ENCODE measurements around the gene DRAXIN.

DRAXIN gene

DNA sequence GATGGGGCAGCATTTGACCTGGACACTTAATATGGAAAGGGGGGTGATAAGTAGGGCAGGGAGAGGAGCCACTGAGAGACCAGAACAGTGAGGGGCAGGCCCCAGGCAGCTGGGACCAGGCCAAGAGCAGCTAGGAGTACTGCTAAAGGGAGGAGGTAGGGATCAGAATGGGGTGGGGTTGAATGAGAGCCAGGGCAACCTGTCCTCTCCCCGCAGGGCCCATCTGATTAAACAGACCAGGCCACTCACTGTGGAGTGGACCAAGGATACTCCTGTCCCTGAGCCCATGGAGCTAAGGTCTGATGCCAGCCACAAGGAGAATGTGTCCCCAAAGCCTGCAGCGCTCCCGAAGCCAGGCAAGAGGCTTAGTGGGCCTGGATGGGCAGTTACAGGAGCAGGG, 72.6 kb downstream of the DRAXIN start:
- no peak for DNase-seq (ENCODE audit: low spot score)

DNA sequence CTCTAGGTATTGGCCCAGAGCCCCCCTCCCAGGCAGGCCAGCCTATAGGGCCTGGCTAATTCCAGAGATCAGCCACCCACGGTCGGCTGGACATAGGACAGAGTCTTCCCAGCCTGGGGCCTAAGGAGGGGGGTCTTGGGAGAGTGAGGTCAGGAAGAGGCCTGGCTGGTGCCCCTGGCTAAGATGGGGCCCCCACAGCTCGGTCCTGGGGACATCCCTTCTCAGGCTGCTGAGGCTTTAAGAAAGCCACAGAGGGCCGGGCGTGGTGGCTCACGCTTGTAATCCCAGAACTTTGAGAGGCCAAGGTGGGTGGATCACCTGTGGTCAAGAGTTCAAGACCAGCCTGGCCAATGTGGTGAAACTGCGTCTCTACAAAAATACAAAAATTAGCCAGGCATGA, 73.0 kb downstream of the DRAXIN start:
- no peak for DNase-seq (ENCODE audit: low spot score)

DNA sequence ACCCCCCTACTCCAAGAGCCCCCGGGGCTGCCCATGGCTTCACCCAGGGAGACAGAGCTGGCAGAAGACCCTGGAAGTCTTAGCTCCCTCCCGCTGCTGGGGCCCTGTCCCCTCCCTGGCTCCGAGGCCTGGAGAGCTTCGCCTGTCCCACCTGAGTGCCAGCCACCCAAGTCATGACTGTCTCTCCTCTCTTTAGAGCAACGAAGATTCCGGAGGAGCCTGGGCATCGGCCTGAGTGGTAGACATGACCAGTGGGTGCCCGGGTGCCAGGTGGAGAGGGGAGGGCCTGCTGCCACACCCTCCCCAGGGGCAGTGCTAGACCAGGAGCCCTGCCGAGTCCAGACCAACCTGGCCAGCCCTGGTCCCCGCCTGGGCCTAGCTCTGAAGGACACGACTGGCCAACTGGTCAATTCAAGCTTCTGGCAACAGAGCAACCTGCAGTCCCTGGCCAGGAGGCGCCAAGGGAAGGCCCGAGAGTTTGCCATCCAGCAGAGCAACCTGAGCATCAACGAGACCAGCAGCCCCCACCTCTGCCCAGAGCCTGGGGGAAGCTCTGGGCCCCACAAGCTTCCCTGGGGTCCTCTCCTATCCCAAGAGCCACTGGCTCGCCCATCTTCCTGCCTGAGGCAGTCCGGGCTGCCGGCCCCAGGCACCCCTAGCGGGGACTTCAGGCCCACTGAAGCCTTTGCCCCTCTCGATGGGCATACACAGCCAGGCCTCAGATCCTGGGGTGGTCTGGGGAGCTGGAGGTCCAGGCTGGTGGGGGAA, 74.3 kb downstream of the DRAXIN start:
- no peak for DNase-seq (ENCODE audit: low spot score)

DNA sequence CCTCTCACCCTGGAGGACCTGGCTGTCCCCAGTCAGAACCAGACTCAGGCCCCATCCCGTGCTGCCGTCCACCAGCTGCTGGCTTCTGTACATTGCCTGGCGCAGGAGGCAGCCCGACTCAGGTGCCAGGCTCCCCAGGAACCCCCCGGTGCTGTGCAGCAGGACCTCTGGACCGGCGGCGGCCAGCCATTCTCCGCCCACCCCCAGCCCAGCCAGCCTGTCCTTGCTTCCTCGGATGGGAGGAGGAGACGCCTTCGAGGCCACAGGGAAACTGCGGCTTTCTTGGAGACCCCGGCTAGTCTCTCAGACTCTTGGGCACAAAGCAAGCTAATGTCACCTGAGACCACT, 74.9 kb downstream of the DRAXIN start:
- no peak for DNase-seq (ENCODE audit: low spot score)

DNA sequence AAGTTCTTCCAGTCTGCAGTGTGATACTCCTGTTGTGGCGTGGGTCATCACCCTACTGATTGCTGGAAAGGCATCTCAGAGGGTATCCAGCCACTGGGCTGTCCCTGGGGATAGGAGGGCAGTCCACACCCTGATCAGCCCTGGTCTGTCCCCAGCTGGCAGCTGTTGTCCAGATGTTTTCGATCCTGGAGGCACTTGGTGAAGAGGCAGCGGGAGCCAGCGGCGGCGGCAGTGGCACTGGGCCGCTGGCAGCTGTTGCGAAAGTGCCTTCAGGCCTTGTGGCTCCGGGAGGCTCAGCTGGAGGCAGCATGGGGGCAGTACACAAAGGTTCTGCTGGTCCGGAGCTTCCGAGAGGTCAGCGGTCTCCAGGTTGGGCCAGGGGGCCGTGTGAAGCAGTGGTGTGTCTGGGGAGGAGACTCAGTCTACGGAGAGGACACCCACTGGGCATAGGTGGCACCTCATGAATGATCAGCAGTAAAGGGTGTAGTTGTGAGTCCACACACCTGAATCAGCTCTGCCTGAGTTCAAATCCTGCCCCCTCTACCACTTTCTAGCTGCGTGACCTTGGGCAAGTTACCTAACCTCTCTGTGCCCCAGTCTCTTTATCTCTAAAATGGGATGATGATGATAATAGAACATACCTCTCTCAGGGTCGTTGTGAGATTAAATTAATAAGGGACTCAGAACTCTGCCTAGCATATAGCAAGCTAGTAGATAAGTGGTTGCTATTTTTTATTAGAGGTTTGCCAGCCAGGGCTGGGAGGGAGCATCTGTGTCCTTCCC, 76.6 kb downstream of the DRAXIN start:
- no peak for DNase-seq (ENCODE audit: low spot score)

DNA sequence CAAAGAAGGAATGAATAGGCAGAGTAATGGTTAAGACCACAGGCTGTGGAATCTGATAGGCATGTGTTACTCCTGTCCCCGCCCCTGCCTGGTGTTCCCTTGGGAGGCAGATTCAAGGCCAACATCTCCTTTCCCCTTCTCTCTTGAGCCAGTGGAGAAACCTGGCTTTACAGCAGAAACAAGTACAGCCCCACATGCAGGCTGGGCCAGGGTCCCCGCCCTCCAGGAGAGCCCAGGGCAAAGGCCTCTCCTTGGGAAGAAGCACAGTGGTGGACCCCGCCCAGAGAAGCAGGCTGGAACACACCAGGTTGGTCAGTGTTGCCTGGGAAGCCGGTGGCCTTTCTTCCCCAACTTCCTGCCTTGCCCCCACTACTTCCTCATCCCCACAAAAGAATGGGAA, 77.3 kb downstream of the DRAXIN start:
- no peak for DNase-seq (ENCODE audit: low spot score)

DNA sequence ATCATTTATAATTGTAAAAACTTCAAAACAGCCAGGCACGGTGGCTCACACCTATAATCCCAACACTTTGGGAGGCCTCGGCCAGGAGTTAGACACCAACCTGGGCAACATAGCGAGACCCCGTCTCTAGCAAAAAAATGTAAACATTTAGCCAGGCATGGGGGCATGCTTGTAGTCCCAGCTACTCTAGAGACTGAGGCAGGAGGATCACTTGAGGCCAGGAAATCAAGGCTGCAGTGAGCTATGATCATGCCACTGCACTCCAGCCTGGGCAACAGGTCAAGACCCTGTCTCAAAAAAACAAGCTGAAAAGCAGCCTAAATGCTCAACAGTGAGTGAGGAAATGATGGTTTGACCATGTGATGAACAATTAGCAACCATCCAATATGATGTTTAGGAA, 77.8 kb downstream of the DRAXIN start:
- no peak for DNase-seq (ENCODE audit: low spot score)

DNA sequence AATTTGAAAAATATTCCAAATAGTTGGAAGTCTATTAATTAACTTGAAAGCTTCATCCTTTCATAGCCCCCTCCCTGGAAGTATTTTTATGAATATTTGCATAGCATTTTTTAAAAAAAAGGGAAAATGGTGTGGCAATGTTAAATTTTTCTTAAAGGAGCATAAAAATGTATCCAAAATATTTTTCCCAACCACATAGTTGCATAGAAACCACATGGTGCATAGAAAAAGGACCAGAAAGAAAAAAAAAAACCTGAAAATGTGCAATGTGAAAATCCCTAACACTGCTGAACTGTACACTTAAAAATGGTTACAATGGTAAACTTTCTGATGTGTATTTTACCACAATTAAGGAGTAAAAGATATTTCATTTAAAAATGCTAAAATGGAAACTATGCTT, 78.5 kb downstream of the DRAXIN start:
- no peak for DNase-seq (ENCODE audit: low spot score)

DNA sequence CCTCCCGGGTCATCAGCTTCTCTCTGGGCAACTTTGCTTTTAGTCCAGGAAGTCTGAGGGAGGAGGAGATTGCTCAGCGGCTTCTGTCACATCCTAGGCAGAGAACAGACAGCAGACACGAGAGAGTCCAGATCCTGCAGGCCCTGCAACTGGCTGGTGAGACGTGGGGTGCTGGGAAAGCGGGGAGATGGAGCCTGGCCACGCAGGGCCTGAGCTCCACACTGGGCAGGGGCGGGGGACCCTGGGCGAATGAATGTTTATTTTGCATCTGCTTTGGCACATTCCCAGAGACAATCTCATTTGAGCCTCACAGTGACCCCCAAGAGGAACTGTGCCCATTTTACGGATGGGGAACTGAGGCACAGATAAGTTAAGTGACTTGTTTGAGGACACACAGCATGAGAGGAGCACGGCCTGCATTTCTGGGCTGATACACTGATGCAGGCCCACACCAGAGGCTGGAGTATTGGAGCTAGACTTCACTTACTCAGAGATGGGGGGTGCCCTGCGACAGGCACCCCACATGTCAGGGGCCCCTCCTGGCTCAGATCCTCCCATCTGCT, 80.1 kb downstream of the DRAXIN start:
- no peak for DNase-seq (ENCODE audit: low spot score)

DNA sequence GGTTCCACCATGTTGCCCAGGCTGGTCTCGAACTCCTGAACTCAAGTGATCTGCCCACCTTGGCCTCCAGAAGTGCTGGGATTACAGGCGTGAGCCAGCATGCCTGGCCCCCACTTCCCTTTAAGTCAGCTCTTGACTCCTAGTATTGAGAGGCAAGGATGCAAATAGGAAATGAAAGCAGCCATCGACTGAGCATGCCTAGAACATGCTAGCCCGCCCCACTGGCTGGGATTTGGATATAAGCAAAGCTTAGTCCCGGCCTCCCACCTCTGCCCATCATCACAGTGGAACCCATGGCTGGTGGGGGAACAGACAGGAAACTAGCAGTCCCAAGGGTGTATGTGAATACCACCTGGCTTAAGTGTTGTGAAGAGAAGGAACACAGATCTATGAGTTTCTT, 80.9 kb downstream of the DRAXIN start:
- DNase-seq (ENCODE audit: low spot score), result no peak

DNA sequence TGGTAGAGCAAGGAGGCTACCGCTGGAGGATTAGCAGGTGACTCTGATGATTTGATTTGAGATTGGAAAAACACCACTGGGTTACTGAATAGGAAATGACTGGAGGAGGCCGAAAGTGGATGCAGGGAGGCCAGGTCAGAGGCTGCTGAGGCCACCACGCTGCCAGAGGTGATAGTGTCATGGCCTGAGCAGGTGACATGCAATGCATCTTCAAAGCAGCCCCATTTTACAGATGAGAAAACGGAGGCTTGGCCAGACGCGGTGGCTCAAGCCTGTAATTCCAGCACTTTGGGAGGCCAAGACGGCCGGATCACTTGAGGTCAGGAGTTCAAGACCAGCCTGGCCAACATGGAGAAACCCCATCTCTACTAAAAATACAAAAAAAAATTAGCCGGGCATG, 83.2 kb downstream of the DRAXIN start:
- no peak for DNase-seq (ENCODE audit: low spot score)

All from cerebellar cortex (tissue), 1 donor.